ENCODE results near the gene UBN2. TPM values are rescaled to one million over a fixed set of nuclear protein-coding genes. Genes with fewer than 3 reads are reported as not detected.

UBN2 gene
- total RNA-seq, 1 donor = 8.0 TPM

- TF ChIP-seq, protein P1, sequence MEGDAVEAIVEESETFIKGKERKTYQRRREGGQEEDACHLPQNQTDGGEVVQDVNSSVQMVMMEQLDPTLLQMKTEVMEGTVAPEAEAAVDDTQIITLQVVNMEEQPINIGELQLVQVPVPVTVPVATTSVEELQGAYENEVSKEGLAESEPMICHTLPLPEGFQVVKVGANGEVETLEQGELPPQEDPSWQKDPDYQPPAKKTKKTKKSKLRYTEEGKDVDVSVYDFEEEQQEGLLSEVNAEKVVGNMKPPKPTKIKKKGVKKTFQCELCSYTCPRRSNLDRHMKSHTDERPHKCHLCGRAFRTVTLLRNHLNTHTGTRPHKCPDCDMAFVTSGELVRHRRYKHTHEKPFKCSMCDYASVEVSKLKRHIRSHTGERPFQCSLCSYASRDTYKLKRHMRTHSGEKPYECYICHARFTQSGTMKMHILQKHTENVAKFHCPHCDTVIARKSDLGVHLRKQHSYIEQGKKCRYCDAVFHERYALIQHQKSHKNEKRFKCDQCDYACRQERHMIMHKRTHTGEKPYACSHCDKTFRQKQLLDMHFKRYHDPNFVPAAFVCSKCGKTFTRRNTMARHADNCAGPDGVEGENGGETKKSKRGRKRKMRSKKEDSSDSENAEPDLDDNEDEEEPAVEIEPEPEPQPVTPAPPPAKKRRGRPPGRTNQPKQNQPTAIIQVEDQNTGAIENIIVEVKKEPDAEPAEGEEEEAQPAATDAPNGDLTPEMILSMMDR (IDR thresholded peaks at IDR 0.05; ENCODE audit: insufficient read depth, low read length) = no peak
- H3K4me3 ChIP-seq (ENCODE audit: low read depth, low read length) = peak overlapping the region; percentile 90
- peak; percentile 25 for DNase-seq (ENCODE audit: low read depth)
These were observed 708 bp downstream of the UBN2 start for GRCh38 chr7:139231513-139232376.

- TF ChIP-seq, protein P1 (IDR thresholded peaks at IDR 0.05; ENCODE audit: insufficient read depth, low read length) = no peak
These were observed 1.3 kb downstream of the UBN2 start for GRCh38 chr7:139232377-139232717.

DNA sequence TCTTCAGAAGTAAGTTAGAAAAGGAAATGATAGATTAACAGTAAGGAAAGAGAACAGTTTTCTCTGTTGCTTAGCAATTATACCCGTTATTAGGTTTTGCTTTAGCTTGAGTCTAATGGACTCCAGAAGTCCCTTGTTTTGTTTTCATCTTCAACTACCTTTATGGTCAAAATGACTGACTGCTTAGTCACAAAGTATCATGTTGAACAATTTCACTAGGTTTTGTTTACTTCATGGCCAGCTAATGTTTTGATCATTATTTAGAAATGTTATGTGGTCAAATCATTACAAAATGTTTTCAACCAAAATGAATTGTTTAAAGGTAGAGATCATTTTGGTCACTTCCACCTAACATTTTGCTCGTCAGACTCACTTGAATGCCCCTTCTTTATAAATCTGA lies 1.9 kb downstream of the UBN2 start:
- H3K4me3 ChIP-seq (ENCODE audit: low read depth, low read length) = peak overlapping the region; percentile 90
- peak; percentile 14 for DNase-seq (ENCODE audit: low read depth)
- TF ChIP-seq, protein P1 (IDR thresholded peaks at IDR 0.05; ENCODE audit: insufficient read depth, low read length) = no peak

More at GRCh38 chr7:139232377-139232717, 1.3 kb downstream of the UBN2 start:
- no peak for DNase-seq (ENCODE audit: low read depth)
- H3K4me3 ChIP-seq (ENCODE audit: low read depth, low read length) = peak overlapping the region; percentile 90

- no peak for DNase-seq (ENCODE audit: low read depth)
- TF ChIP-seq, protein P1 (IDR thresholded peaks at IDR 0.05; ENCODE audit: insufficient read depth, low read length) = no peak
- no peak overlapping the region for H3K4me3 ChIP-seq (ENCODE audit: low read depth, low read length)
These were observed 10.2 kb downstream of the UBN2 start for GRCh38 chr7:139241258-139241657.

DNA sequence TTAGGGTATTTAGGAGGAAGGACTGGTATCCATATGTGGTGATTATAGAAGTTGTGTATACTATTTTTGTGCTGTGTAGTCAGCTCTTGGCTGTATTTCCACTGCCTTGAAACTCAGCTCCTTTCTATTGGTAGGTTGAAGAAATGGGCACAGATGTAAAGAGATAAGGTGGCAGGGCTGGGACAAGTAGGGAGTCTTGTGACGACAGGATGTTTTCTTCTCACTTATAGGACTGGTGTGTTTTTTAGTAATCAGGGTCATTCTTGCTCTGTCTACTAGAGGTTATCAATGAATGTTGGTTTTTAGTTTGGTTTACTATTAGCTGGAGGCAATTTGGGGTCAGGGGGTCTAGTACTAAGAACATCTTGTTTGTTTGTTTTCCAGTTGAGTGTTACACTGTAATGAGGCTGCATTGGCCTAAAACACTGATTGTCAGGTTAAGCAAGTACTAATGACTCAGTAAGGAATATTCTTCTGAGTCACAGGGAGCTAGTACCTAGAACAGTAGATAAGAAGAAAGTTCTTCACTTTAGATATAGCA lies 11.8 kb downstream of the UBN2 start:
- TF ChIP-seq, protein P1 (IDR thresholded peaks at IDR 0.05; ENCODE audit: insufficient read depth, low read length) = no peak
- DNase-seq (ENCODE audit: low read depth) = peak; percentile 66

DNA sequence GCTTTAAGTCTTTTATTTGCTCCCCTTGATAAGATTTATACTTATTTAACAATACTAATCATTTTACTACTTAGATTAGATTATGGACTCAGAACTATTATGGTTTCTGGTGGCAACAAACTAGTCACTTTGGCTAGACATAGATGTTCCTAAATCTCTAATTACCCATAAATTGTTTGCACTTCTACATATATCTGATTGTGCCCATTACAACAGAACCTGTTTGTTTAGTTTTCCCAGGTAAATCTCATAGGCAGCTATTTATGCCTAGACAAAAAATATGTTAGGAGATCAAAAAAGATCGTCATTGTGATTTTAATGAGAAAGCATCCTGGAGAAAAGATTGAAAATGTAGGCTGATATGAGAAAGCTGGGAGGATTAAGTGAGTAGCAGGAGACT lies 14.4 kb downstream of the UBN2 start:
- no peak overlapping the region for H3K4me3 ChIP-seq (ENCODE audit: low read depth, low read length)
- TF ChIP-seq, protein P1 (IDR thresholded peaks at IDR 0.05; ENCODE audit: insufficient read depth, low read length) = no peak
- no peak for DNase-seq (ENCODE audit: low read depth)

More for the DNA sequence above, 11.8 kb downstream of the UBN2 start:
- H3K4me3 ChIP-seq (ENCODE audit: low read depth, low read length) = no peak overlapping the region
